HG03097 (cell line): ENCODE data around the gene ITPKB.

Experiments used
- ATAC-seq: cut with Tn5 transposase; IDR thresholded peaks from one replicate; pipeline ENCODE4 v1.9.1; 2021; ENCODE audit not compliant: unreplicated experiment, low FRiP score

The ITPKB gene

DNA sequence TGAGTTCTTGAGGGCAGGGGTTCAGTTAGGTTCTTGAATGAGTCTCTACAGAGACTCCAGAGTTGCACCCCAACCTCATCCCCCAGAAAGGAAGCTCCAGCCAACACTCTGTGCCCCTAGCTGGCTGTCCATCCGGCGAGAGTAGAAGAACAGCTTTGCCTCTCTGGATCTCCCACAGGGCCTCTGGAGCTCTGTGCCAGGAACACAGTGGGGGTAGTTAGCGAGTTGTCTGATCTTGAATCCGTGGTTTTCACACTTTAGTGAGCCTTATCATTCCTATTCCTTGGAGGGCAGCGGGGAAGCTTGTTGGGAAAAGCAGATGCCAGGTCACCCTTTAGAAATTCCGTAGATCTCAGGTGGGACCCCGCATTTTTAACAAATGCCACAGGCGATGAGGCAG, 145.5 kb downstream of the ITPKB start:
- no peak for ATAC-seq

DNA sequence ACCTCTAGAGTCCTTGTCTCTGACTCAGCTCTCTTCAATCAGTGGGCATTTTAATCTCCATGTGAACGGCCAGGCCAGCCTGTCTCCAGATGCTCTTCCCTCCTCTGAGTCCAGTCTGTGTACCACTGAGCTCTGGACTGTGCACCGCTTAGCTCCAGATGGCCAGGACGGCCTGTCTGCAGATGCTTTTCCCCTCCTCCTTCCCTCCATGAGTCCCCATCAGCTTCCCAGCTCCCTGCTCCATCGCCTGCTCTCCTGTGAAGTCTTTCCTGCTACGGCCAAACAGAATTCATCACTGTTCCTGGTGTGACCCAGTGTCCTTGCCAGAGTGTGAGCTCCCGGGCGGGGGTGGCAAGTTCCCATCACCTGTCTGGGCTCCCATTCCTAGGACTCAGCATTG, 148.5 kb downstream of the ITPKB start:
- ATAC-seq, result no peak

DNA sequence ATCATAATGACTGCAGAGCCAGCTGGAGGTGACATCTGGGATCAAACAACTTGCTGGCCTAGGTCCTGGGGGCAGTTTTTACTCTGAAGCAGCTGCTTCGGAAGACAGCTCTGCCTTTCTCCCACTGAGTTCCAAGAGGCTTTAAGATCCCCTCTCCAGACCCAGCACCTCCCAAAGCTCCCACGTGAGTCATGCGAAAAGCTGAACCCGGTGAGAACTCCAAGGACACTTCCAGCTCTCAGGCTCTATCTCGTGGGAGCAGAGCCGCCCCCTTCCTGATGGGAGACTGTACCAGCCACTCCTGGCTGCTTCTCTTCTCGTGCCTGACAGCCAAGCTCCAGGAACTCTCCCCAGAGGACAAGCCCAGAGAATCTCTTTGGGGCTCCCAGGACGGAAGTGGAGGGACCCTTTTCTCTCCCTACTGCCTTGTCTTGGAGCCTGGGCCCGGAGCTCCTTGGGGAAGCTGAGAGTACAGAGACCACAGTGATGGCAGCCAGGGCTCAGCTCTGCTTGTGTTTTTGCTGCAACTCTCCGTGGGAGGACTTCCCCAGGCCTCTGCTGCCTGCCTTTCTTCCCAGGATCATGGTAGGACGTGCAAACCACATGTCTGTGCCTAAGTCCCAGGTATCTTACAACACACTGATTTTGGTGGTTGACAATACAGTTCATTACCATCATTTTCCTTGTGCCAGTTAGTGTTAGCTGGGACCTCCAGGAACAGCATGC, 149.9 kb downstream of the ITPKB start:
- ATAC-seq, result no peak

DNA sequence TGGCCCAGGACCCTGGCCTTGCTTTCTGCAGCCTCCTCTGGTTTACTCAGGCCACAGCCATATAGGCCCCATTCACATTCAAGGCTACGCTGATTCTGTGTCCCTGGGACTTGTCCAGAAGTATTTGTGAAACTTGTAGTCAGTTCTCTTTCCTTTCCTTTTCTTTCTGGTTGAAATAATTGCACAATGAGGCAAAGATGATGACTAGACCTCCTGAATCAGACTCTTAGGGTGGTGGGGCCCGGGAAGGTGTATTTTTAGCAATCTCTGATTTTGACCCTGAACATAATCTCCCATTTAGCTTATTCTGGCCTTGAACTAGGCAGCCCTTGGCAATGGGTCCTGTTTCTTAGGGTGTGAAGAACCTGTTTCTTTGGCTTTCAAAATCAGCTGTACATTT, 150.6 kb downstream of the ITPKB start:
- ATAC-seq, result no peak

DNA sequence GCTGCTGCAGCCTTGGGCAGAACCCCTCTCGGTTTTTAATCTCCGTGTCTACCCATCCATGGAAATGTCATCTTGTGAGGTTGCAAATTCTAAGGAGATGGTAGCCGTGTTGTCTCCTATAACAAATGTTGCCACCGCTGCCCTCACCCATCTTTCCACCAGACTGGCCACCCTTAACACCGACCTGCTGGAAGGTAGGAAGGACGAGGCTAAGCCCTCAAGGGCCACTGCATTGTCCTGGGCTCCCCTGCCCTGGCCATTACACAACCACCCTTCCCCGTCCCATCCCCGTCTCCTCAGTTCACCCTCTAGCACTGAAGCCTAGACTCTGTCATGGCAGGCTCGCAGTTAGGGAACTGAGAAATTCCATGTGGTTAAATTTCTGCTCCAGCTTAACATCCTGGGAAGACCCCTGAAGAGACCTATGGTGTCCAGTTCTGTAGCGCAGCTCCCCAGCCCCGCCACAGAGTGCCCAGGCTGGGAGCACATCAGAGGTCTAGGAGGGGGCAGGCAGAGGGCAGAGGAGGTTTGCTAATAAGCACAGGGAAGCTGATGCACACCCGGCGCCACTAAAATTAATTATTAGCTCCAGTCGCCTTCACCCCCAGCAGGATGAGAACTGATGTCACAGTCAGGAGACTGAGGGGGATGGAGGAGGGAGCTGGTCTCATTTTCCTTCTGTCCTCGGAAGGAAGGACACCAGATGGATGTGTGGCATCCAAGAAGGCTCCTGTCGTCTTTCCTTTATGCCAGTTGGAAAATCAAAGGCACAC, 152.2 kb downstream of the ITPKB start:
- ATAC-seq, result no peak

DNA sequence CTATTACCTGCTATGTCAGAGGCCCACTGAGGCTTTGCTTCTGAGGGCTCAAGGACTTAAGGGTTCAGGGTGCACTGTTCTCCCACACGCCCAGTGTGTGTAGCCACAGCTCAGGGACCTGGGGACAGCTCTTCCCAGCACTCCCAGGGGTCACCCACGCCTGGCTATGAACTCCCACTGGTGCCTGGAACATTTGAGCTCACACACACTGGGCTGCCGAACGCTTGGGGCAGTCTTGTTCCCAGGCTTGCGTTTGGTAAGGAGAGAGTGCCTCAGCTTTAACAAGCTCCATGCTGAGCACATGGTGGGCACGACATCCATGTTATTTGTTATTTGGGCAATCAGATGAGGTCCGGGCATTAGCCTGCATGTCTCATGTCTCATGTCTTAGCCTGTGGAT, 153.0 kb downstream of the ITPKB start:
- no peak for ATAC-seq

DNA sequence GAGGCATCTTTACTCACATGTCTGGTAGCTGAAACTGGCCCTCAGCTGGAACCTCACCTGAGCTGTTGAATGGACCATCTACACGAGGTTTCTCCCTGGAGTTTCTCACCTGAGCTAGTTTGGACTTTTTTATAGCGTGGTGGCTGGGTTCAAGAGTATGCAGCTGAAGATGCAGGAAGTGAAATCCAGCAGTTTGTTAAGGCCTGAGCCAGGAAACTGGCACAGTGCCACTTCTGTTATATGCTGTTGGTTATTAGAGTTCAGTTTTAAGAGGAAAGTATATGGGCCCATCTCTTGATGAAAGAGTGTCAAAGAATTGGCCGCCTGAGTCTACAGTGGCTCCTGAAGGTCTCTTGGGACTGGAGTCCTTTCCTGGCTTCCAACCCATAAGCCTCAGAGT, 154.9 kb downstream of the ITPKB start:
- ATAC-seq, result no peak

DNA sequence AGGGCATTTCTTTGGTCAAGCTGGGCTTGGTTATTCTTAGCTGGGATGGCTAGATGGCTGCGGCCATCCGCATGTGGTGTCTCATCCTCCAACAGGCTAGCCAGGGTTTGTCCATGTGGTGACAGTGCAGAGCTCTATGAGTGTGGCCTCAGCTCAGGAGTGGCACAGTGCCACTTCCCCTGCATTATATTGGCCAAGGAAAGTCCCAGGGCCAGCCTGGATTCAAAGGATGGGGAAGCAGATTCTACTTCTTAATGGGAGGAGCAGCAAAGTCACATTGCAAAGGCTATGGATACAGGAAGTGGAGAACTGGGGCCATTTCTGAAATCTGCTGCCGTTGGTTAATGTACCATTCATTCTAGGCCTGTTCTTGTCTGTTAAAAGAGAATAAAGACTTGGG, 156.1 kb downstream of the ITPKB start:
- no peak for ATAC-seq
